Loucy (cell line): ENCODE results near the gene PCLO.

Source experiments
- CTCF ChIP-seq: fragments of 200-600 bp; sonication (generic); conservative IDR thresholded peaks from 2 replicates; pipeline ENCODE4 v1.5.1; 2014; ENCODE audit warnings: mild to moderate bottlenecking, antibody characterized with exemption, low read length
- EZH2phosphoT487 ChIP-seq: fragments of 200-600 bp; IDR thresholded peaks from 2 replicates; pipeline ENCODE4 v1.6.1; 2018; ENCODE audit warnings: antibody characterized with exemption, mild to moderate bottlenecking, moderate library complexity, borderline replicate concordance

- TF ChIP-seq CTCF (no peak), EZH2phosphoT487 (no peak)
These were observed 734 bp downstream of the PCLO start for GRCh38 chr7:83161899-83162401.
